Measurements from ENCODE around the gene ADAMTSL2. TPM values are rescaled to one million over a fixed set of nuclear protein-coding genes. Genes with fewer than 3 reads are reported as not detected.

Gene ADAMTSL2
- total and polyA plus RNA-seq, 2 of the 13 experiments (the other 11 are each of a cell fraction or from before 2014, with no cell fraction given), result 1.9 to 3.8 TPM

- intact Hi-C loops (cut with micrococcal nuclease; ENCODE audit: unreplicated experiment), result no loop called here
- BruUV-seq (replicated peaks), result no TSS peak
- Histone ChIP-seq H3K9me3 (ENCODE audit: low read length) (no peaks in the 10 kb centered on the region), H3K9ac (ENCODE audit: insufficient read depth, low read depth, low read length) (no peak overlapping the region), H3K4me2 (ENCODE audit: low read depth, low read length) (no peak overlapping the region), H3K4me3 (replicated peaks in 1 of 3; ENCODE audit: insufficient read depth in 1 of 3, low read depth in 2 of 3, low read length in 3 of 3) (no peak overlapping the region), H3K27ac (ENCODE audit: extremely low read length, insufficient read depth, low read length) (no peak overlapping the region), H3K27me3 (ENCODE audit: control insufficient read depth in 1 of 2, insufficient read depth in 2 of 2, low read length in 2 of 2) (peaks cover 7 to 75% of the 10 kb centered on the region in 2 experiments), H3K36me3 (replicated peaks in 1 of 2; ENCODE audit: control insufficient read depth in 1 of 2, insufficient read depth in 2 of 2, low read length in 2 of 2) (no peaks in the 10 kb centered on the region), H3K79me2 (ENCODE audit: insufficient read depth, low read length) (no peaks in the 10 kb centered on the region), H3K4me1 (ENCODE audit: insufficient read depth, low read length) (no peaks in the 10 kb centered on the region), H2AFZ (ENCODE audit: low read length) (no peak overlapping the region), H4K20me1 (ENCODE audit: insufficient read depth, low read length) (0 out of 2 replicates have a peak, but pooled peaks cover 3% of the 10 kb centered on the region)
- no peak for FAIRE-seq
- ChIA-PET CTCF (ENCODE audit: low intra/inter-chr PET ratio, low total read pairs) (no interaction called here), POLR2A (no interaction called here)
- TF ChIP-seq SP5 (CRISPR knock-in tag; IDR thresholded peaks at IDR 0.05; ENCODE audit: borderline replicate concordance, low read depth) (no peak), ZNF550 (CRISPR knock-in tag; IDR thresholded peaks at IDR 0.05; ENCODE audit: borderline replicate concordance) (no peak), GABPA (IDR thresholded peaks at IDR 0.05; ENCODE audit: low read depth, low read length) (no peak), GABPA (CRISPR knock-in tag; IDR thresholded peaks at IDR 0.05; ENCODE audit: low read depth) (no peak), ZBTB14 (CRISPR knock-in tag; IDR thresholded peaks at IDR 0.05) (no peak), ZMAT3 (CRISPR knock-in tag; conservative IDR thresholded peaks at IDR 0.05) (no peak), ZBTB38 (CRISPR knock-in tag; IDR thresholded peaks at IDR 0.05) (no peak), ZNF878 (CRISPR knock-in tag; IDR thresholded peaks at IDR 0.05) (no peak), NFIB (CRISPR knock-in tag; IDR thresholded peaks at IDR 0.05; ENCODE audit: borderline replicate concordance) (no peak), ZBTB46 (CRISPR knock-in tag; IDR thresholded peaks at IDR 0.05; ENCODE audit: borderline replicate concordance) (no peak), NR2F1 (CRISPR knock-in tag; IDR thresholded peaks at IDR 0.05) (no peak), ZNF44 (CRISPR knock-in tag; IDR thresholded peaks at IDR 0.05) (no peak), ZNF660 (CRISPR knock-in tag; IDR thresholded peaks at IDR 0.05; ENCODE audit: borderline replicate concordance, low read depth) (no peak), FOXA1 (IDR thresholded peaks at IDR 0.05) (no peak), FOXA1 (CRISPR knock-in tag; IDR thresholded peaks at IDR 0.05) (no peak), FLYWCH1 (CRISPR knock-in tag; IDR thresholded peaks at IDR 0.05) (no peak), WIZ (CRISPR knock-in tag; IDR thresholded peaks at IDR 0.05) (no peak), ZNF747 (CRISPR knock-in tag; IDR thresholded peaks at IDR 0.05; ENCODE audit: borderline replicate concordance) (no peak)
- no peak for DNase-seq (ENCODE audit: low spot score)
- no peak for ATAC-seq
- 7% methylated on average over 11 of the region's 16 CpGs for WGBS (ENCODE audit: low lambda C conversion rate)
- in situ Hi-C loops (cut with HindIII; ENCODE audit: extremely low pct_ligation_motif_present, low pct_unique_long_range_greater_than_20kb), result no loop called here
These were observed 80.7 kb downstream of the ADAMTSL2 start for GRCh38 chr9:133615186-133615585.
